Measurements from ENCODE around the gene PTN.

PTN gene

GRCh38 chr7:137360087-137360679, 16.6 kb upstream of the PTN start:
- peaks cover 25% of the 10 kb centered on the region for H3K9me3 ChIP-seq (ENCODE audit: low read length)
- no peaks in the 10 kb centered on the region for H3F3A ChIP-seq (ENCODE audit: insufficient read depth, low read length)
- H3K27ac ChIP-seq (ENCODE audit: low read depth, low read length, poor library complexity, severe bottlenecking) = no peak overlapping the region
- H3K4me1 ChIP-seq (ENCODE audit: insufficient read depth, low read length, severe bottlenecking) = no peaks in the 10 kb centered on the region
- no peak overlapping the region for H3K9ac ChIP-seq (ENCODE audit: low read length)
- H2AFZ ChIP-seq (ENCODE audit: low read length) = no peak overlapping the region
- H3K4me3 ChIP-seq (ENCODE audit: low read depth, low read length, poor library complexity, severe bottlenecking) = no peak overlapping the region
- no peak overlapping the region for H3K4me2 ChIP-seq (ENCODE audit: low read length)
- no peaks in the 10 kb centered on the region for H3K9me2 ChIP-seq (ENCODE audit: low read depth, low read length)
- H3K79me2 ChIP-seq (ENCODE audit: insufficient read depth, low read length) = no peaks in the 10 kb centered on the region
- TF ChIP-seq EZH2 (IDR thresholded peaks at IDR 0.05; ENCODE audit: borderline replicate concordance, low read length) = no peak
- no peak for TF ChIP-seq CTCF (IDR thresholded peaks at IDR 0.05; ENCODE audit: low read length)
- H4K20me1 ChIP-seq (ENCODE audit: insufficient read depth, low read length) = no peaks in the 10 kb centered on the region
- H3K27me3 ChIP-seq (ENCODE audit: insufficient read depth, low read length) = no peaks in the 10 kb centered on the region
- no peaks in the 10 kb centered on the region for H3K36me3 ChIP-seq (ENCODE audit: insufficient read depth, low read length)

- no peaks in the 10 kb centered on the region for H3K4me1 ChIP-seq (ENCODE audit: insufficient read depth, low read length, severe bottlenecking)
- no peaks in the 10 kb centered on the region for H3F3A ChIP-seq (ENCODE audit: insufficient read depth, low read length)
- H3K9me3 ChIP-seq (ENCODE audit: low read length) = peaks cover 12% of the 10 kb centered on the region
- no peak overlapping the region for H3K4me2 ChIP-seq (ENCODE audit: low read length)
- H3K4me3 ChIP-seq (ENCODE audit: low read depth, low read length, poor library complexity, severe bottlenecking) = no peak overlapping the region
- H3K79me2 ChIP-seq (ENCODE audit: insufficient read depth, low read length) = no peaks in the 10 kb centered on the region
- TF ChIP-seq CTCF (IDR thresholded peaks at IDR 0.05; ENCODE audit: low read length) (no peak), EZH2 (IDR thresholded peaks at IDR 0.05; ENCODE audit: borderline replicate concordance, low read length) (no peak)
- H2AFZ ChIP-seq (ENCODE audit: low read length) = no peak overlapping the region
- H4K20me1 ChIP-seq (ENCODE audit: insufficient read depth, low read length) = no peaks in the 10 kb centered on the region
- no peak overlapping the region for H3K9ac ChIP-seq (ENCODE audit: low read length)
- H3K36me3 ChIP-seq (ENCODE audit: insufficient read depth, low read length) = no peaks in the 10 kb centered on the region
- no peak overlapping the region for H3K27ac ChIP-seq (ENCODE audit: low read depth, low read length, poor library complexity, severe bottlenecking)
- H3K9me2 ChIP-seq (ENCODE audit: low read depth, low read length) = no peaks in the 10 kb centered on the region
- H3K27me3 ChIP-seq (ENCODE audit: insufficient read depth, low read length) = no peaks in the 10 kb centered on the region
Measured at GRCh38 chr7:137354961-137355360, 11.4 kb upstream of the PTN start.

- TF ChIP-seq CTCF (IDR thresholded peaks at IDR 0.05; ENCODE audit: low read length) = no peak
- TF ChIP-seq EZH2 (IDR thresholded peaks at IDR 0.05; ENCODE audit: borderline replicate concordance, low read length) = no peak
Measured at GRCh38 chr7:137354396-137354795, 10.9 kb upstream of the PTN start.

More at GRCh38 chr7:137354396-137354795, 10.9 kb upstream of the PTN start:
- Histone ChIP-seq H3K27ac (ENCODE audit: low read depth, low read length, poor library complexity, severe bottlenecking) (no peak overlapping the region), H3K4me1 (ENCODE audit: insufficient read depth, low read length, severe bottlenecking) (no peaks in the 10 kb centered on the region), H3K9ac (ENCODE audit: low read length) (no peak overlapping the region), H2AFZ (ENCODE audit: low read length) (no peak overlapping the region), H3K79me2 (ENCODE audit: insufficient read depth, low read length) (no peaks in the 10 kb centered on the region), H4K20me1 (ENCODE audit: insufficient read depth, low read length) (no peaks in the 10 kb centered on the region), H3K9me3 (ENCODE audit: low read length) (peaks cover 6% of the 10 kb centered on the region), H3F3A (ENCODE audit: insufficient read depth, low read length) (no peaks in the 10 kb centered on the region), H3K4me3 (ENCODE audit: low read depth, low read length, poor library complexity, severe bottlenecking) (no peak overlapping the region), H3K4me2 (ENCODE audit: low read length) (no peak overlapping the region), H3K27me3 (ENCODE audit: insufficient read depth, low read length) (no peaks in the 10 kb centered on the region), H3K9me2 (ENCODE audit: low read depth, low read length) (no peaks in the 10 kb centered on the region), H3K36me3 (ENCODE audit: insufficient read depth, low read length) (no peaks in the 10 kb centered on the region)
